Left forelimb (tissue), 1 donor: ENCODE data around the gene CRYBA2.

ENCODE experiments used
- DNase-seq: peaks from one replicate; pipeline ENCODE4 v3.0.0-alpha.2; 2018; ENCODE audit warnings: low spot score

Gene CRYBA2

DNA sequence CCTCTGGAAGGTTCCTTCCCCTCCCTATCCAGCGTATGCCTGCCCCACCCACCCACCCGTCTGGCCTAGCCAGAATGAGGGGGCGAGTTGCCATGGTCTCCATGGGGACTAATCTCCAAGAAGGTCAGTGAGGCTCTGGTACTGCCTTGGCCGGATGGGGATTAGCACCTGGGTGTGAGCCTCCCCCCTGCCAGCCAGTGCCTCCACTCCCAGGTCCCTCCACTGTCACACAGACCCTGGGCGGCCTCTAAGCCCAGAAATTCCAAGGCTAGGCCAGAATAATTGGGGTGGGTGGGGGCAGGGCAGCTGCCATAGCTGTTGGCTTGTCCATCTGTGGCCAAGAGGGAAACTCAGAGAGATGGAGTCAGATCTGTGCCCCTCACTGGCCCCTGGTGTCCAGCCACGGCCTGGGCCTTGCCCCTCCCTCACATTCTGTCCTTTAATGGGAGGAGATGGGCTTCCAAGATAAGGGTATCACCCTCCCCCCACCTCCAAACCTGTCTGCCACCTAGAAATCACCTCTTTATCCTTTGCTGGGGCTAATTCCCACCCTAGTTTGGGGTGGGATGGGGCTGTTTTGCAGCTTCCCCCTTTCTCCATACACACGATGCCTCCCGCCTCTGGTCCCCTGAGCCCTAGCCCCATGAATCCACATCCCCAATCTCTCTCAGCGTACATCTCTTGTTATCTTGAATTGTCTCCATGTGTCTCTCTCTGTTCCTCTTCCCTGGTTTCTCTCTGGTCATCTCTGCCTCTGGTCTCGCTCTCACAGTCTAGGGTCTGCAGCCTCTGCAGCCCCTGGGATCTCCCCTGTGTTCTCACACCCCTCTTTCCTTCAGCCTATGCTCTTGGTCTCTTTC lies 6.0 kb upstream of the CRYBA2 start:
- no peak for DNase-seq

GRCh38 chr2:218998414-218999002 lies 5.3 kb upstream of the CRYBA2 start:
- DNase-seq: no peak

DNA sequence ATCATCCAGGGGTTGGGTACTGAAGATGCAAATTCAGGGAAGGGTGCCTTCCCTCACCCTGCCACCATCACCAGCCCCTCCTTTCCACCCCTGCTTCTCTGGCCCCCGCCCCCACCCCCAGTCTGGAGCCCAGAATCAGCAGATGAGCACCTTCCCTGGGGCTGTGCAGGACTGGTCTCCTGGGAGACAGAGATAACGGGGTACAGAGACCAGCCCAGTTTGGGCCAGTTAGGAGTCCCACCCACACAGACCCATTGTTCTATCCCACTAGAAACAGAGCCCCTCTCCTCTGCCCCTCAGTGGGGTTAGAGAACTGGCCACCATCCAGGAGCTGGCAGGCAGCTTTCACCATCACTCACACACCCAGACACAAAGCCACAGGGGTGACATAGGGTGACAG lies 4.5 kb upstream of the CRYBA2 start:
- DNase-seq: no peak

- no peak for DNase-seq
Measured at GRCh38 chr2:218996937-218997336, 3.7 kb upstream of the CRYBA2 start.

DNA sequence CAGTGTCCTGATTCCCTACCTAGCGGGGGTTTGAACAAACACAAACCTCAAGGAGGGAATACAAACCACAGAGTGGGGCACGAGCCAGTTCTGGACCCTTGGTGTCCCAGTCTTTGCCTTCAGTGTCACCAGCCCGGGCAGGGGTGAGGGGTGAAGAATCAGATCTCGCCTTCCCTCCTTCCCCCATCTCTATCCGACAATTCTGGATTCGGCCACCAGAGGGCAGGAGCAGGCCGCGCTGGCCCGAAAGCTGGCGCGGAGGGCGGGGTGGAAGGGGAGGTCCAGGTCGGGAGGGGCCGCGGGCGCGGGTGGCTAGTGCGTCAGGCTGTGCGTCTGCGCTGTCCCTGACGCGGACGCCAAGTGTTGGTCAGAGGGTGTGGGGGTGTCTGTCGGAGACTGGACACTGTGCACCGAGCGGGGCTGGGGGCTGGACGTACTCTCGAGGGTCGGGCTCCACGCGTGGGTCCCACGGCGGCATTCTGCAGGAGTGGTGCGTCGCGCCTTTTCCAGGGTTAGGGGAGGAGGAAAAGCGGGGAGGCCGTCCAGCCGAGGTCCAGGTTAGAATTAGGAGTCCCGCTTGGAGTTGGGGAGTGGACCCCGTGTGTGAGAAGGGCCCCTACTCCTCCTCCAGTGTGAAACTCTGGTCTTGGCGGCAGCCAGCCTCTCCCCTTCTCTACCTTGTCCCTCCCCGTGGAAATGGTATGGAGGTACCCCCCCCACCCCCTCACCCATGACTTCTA lies 2.9 kb upstream of the CRYBA2 start:
- peak; percentile 88 for DNase-seq

DNA sequence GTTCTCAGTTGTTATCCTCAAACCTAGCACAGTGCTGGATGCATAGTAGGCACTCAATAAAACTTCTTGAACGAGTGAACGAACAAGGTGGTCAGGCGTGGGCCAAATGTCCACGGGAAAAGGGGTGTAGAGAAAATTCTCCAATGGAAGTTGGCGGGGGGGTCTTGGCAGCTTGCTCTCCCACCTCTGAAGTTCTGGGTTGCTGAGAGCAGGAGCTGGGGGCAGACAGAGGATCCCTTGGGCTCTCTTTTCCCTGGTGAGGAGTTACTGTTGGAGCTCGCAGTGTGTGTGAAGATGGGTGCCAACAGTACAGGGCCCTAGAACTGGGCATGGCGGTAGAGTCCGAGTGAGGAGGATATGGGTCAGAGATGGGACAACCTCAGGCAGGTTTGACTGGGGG lies 2.3 kb upstream of the CRYBA2 start:
- no peak for DNase-seq

GRCh38 chr2:218992703-218993344 lies 398 bp downstream of the CRYBA2 start:
- DNase-seq: no peak

- DNase-seq: no peak
Measured at GRCh38 chr2:218992196-218992595, 1.0 kb downstream of the CRYBA2 start.

DNA sequence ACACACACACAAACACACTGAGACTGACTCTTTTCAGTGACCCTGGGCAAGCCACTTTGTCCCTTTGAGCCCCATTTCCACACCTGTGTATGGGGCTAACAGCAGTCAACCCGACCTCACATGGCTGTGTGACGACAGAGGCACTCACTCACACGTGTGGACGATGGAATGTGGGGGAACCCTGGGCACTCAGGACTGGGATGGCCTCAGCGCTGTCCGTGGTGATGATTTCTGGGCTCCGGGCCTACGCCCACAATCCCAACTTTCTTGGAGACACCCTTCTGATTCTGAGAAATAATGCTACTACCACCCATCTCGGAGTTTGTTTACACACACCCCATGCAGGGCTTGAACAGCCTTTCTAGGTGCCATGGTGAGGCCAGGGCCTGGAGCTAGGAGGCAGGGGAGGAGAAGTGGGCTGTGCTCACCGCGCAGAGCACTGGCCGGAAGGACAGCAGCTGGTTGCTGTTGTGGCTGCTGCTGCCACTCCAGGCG lies 1.5 kb downstream of the CRYBA2 start:
- no peak for DNase-seq

DNA sequence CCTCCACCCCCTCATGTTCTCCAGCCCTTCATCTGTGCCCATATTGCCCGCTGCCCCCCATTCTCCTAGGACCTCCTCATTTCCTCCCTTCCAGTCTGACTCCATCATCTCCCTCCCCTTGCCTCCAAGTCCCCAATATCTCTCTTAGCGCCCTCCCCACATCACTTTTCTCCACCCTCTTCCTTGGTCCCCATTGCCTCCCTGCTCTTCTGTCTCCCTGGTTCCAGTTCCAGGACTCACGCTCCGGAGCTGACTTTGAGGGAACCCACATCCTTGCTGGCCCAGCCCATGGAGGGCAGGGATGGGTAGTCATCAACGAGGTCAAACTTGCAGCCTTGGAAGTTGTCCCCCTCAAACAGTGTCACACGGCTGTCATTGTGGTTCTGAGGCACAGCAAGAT lies 2.6 kb downstream of the CRYBA2 start:
- DNase-seq: no peak

GRCh38 chr2:218990052-218990451 lies 3.2 kb downstream of the CRYBA2 start:
- DNase-seq: no peak

- no peak for DNase-seq
Measured at GRCh38 chr2:218988650-218989049, 4.6 kb downstream of the CRYBA2 start.

- DNase-seq: no peak
Measured at GRCh38 chr2:218988164-218988563, 5.1 kb downstream of the CRYBA2 start.

- no peak for DNase-seq
Measured at GRCh38 chr2:218986148-218986761, 7.0 kb downstream of the CRYBA2 start.

GRCh38 chr2:218985325-218986091 lies 7.7 kb downstream of the CRYBA2 start:
- no peak for DNase-seq

GRCh38 chr2:218985021-218985324 lies 8.2 kb downstream of the CRYBA2 start, which contains the start of gene FEV:
TSS of gene FEV (minus strand) at chr2:218985184. CDS start at chr2:218985075, 109 bp downstream.
- DNase-seq: no peak

DNA sequence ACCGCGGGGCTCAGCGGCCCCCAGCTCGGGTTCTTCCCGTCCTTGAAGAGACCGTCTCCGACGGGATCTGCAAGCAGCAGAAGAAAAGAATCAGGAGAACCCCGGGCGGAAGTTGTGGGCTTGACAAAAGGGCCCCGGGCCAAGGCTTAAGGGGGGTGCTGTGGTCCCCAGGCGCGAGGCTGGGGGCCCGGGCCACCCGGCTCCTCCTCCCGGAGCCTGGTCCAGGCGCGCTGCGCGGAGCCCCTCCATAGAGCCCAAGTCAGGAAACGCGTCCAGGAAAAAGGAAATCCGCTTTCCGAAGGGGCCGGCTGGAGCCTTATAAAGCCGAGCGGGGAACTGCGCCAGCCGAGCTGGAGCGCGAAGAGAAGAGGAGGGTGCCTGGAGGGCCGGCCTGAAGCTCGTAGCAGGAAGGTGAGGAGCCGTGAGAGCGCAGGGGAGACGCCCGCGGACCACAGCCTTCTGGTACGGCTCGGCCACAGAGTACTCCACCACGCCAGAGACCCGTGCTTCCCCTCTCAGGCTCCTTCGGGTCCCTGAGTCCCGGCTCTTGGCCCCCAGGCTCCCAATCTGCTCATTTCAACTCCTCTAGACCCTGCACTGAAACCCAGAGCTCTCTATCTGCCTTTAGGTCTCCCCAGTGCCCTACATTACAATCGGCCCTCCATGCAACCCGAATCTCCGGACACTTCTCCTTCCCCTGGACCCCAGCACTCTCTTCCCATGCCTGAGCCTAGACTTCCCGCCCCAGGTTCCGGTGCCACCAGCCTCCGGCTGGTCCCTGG lies 8.8 kb downstream of the CRYBA2 start:
- DNase-seq: no peak

- no peak for DNase-seq
Measured at GRCh38 chr2:218983934-218984238, 9.3 kb downstream of the CRYBA2 start.

DNA sequence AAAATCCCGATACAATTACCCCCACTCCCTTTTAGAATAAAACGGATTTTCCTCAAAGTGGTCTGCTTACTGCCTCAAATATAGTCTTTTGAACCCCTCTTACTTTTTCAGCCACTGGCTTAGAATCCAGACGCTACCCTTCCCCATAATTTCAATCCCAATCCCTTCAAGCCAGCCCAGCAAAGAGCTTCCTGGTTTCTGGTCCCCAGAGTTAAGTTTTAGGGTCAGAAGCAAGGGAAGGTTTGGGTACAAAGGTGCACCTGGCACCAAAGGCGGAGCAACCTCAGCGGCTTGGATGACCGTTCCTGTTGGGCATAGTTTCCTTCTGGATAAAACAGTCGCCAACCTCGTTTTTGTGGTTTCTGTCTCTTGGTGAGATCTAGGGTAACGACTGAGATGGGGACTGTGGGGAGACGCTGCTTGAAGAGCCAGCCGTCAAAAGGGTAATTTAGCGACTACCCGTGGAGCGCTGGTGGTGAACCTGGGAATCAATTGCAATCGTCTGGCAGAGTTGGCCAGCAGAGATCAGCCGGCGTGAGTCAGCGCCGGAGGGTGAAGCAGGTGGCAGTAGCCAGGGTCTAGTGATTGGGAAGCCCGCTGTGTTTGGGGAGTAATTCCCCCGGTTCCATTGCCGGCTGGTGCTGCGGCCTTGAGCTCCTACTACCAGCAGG lies 9.8 kb downstream of the CRYBA2 start:
- DNase-seq: no peak
